LNCaP clone FGC (cell line): ENCODE data around the gene RBM23.

Experiments used
- DNase-seq: peaks from one replicate; pipeline ENCODE4 v3.0.0-alpha.2; 2011; ENCODE audit warnings: low read depth
- H3K4me3 ChIP-seq: 2 replicates; pipeline ENCODE4 v1.5.1; 2011; ENCODE audit warnings: mild to moderate bottlenecking, low read depth, low read length, control low read depth
- TF ChIP-seq, protein P1 (sequence below): IDR thresholded peaks from 2 replicates; pipeline ENCODE4 v1.5.1; 2012; ENCODE audit warnings: mild to moderate bottlenecking; ENCODE audit not compliant: control insufficient read depth, insufficient read depth; ENCODE audit errors: extremely low read depth

Gene RBM23

DNA sequence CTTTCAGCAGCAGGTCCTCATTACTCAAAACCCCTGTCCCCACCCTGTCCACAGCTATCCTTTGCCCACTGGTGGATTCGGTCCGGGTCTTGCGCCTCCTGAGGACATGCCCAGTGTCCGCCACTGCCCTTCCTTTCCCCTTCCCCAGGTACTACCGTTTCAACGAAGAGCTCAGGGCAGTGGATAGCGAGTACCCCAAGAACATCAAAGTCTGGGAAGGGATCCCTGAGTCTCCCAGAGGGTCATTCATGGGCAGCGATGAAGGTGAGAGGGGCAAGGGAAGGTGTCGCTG lies 73.9 kb downstream of the RBM23 start:
- no peak overlapping the region for H3K4me3 ChIP-seq
- TF ChIP-seq, protein P1, sequence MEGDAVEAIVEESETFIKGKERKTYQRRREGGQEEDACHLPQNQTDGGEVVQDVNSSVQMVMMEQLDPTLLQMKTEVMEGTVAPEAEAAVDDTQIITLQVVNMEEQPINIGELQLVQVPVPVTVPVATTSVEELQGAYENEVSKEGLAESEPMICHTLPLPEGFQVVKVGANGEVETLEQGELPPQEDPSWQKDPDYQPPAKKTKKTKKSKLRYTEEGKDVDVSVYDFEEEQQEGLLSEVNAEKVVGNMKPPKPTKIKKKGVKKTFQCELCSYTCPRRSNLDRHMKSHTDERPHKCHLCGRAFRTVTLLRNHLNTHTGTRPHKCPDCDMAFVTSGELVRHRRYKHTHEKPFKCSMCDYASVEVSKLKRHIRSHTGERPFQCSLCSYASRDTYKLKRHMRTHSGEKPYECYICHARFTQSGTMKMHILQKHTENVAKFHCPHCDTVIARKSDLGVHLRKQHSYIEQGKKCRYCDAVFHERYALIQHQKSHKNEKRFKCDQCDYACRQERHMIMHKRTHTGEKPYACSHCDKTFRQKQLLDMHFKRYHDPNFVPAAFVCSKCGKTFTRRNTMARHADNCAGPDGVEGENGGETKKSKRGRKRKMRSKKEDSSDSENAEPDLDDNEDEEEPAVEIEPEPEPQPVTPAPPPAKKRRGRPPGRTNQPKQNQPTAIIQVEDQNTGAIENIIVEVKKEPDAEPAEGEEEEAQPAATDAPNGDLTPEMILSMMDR, result no peak
- no peak for DNase-seq

DNA sequence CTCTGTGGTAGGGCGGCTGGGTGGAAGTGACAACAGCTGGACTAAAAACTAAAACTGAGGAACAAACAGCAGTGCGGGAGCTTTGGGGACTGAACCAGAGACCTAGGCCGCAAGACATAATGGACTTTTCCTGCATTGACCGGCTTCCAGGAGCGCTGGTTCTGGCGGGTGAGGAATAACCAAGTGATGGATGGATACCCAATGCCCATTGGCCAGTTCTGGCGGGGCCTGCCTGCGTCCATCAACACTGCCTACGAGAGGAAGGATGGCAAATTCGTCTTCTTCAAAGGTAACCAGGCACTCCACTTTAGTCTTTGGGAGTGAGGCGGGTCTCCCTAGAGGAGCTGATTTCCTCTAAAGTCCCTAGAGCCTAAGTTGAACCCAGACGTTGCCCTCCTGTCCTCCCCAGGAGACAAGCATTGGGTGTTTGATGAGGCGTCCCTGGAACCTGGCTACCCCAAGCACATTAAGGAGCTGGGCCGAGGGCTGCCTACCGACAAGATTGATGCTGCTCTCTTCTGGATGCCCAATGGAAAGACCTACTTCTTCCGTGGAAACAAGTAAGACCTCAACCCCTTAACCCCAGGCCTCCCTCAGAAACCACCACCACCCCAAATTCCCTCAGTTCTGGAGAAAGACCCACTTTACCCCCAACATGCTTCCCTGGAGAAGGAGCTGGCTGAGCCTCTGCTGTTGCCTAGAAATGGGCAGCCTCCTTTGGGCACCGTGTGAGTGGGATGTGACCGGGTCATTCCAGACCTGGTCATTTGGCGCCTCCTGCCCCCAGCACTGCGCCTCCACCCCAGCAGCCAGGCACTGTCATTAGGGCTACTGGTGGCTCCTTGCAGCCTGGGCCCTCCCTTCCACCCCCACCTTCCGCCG lies 74.5 kb downstream of the RBM23 start:
- H3K4me3 ChIP-seq, result no peak overlapping the region
- TF ChIP-seq, protein P1, result no peak
- DNase-seq, result no peak
